Endothelial cell of umbilical vein (primary cell): Measurements from ENCODE around the gene TCP11L2. TPM values are rescaled to one million over a fixed set of nuclear protein-coding genes. Genes with fewer than 3 reads are reported as not detected.

Experiments used
- BruUV-seq: library from RNA; stranded (reverse); fragments of 400-500 nt; replicated peaks from 2 replicates; lab custom pipeline; 2021; lab: Mats Ljungman, UMichigan
- CTCF ChIA-PET: fragments of 300-600, 350-600 bp; sonication (Branson Sonifier 250); formaldehyde crosslinking; loops from one replicate; lab custom pipeline; 2021; ENCODE audit warnings: antibody characterized with exemption, inconsistent platforms; lab: Charles Lee
- POLR2A ChIA-PET: fragments of 300-600, 350-600 bp; sonication (Branson Sonifier 250); formaldehyde crosslinking; loops from one replicate; lab custom pipeline; 2021; ENCODE audit warnings: antibody characterized with exemption, inconsistent platforms; lab: Charles Lee
- DNase-seq: peaks from one replicate; pipeline ENCODE4 v3.0.0-alpha.2; 2011; ENCODE audit warnings: low read depth, low spot score
- FAIRE-seq: peaks from 2 replicates; lab custom pipeline; 2011; peaks lifted over from hg19 to GRCh38; lab: Jason Lieb, UNC
- H2AFZ ChIP-seq: 2 replicates; pipeline ENCODE4 v1.6.0; 2012; ENCODE audit warnings: low read depth, low read length, control low read depth, inconsistent platforms
- H3K27ac ChIP-seq: 2 replicates; pipeline ENCODE4 v1.5.1; 2011; ENCODE audit warnings: low read depth, mild to moderate bottlenecking, control low read depth, low read length, moderate library complexity; ENCODE audit not compliant: insufficient read depth
- H3K27me3 ChIP-seq, 2 experiments: 2 replicates each; pipeline versions ENCODE4 v1.6.0 to v1.6.1; 2011; ENCODE audit warnings: low read length in 2 of 2, mixed read lengths in 1 of 2; ENCODE audit not compliant: control insufficient read depth in 2 of 2, insufficient read depth in 2 of 2
- H3K36me3 ChIP-seq, 2 experiments: 2 replicates in 1 of 2; 3 replicates in 1 of 2; pipeline ENCODE4 v1.5.1; 2011; ENCODE audit warnings: low read length in 2 of 2, mild to moderate bottlenecking in 1 of 2, moderate library complexity in 1 of 2; ENCODE audit not compliant: control insufficient read depth in 2 of 2, insufficient read depth in 2 of 2; ENCODE audit errors: extremely low read depth in 1 of 2
- H3K4me1 ChIP-seq: 3 replicates; pipeline ENCODE4 v1.5.1; 2011; ENCODE audit warnings: mild to moderate bottlenecking, low read length; ENCODE audit not compliant: control insufficient read depth, insufficient read depth; ENCODE audit errors: extremely low read depth
- H3K4me2 ChIP-seq: 2 replicates; pipeline ENCODE4 v1.6.1; 2011; ENCODE audit warnings: low read length, control low read depth, mixed read lengths; ENCODE audit not compliant: insufficient read depth
- H3K4me3 ChIP-seq, 3 experiments: fragments of 200-600 bp in 1 of 3; sonication (generic), shearing (Covaris generic) in 1 of 3; replicated peaks in 1 of 3; 2 replicates each; pipeline ENCODE4 v1.5.1; 2011 to 2016; ENCODE audit warnings: control low read depth in 3 of 3, low read length in 3 of 3, mild to moderate bottlenecking in 2 of 3, inconsistent platforms in 1 of 3, low read depth in 1 of 3, moderate library complexity in 1 of 3; ENCODE audit not compliant: insufficient read depth in 1 of 3
- H3K79me2 ChIP-seq: 2 replicates; pipeline ENCODE4 v1.6.0; 2012; ENCODE audit warnings: low read length, inconsistent platforms; ENCODE audit not compliant: control insufficient read depth, insufficient read depth
- H3K9ac ChIP-seq: replicated peaks from 2 replicates; pipeline ENCODE3; 2011; ENCODE audit warnings: low read length, control low read depth; ENCODE audit not compliant: insufficient read depth; ENCODE audit errors: extremely low read depth
- H3K9me1 ChIP-seq: replicated peaks from 3 replicates; pipeline ENCODE4 v1.6.0; 2011; ENCODE audit warnings: mild to moderate bottlenecking, low read length; ENCODE audit not compliant: control insufficient read depth, insufficient read depth; ENCODE audit errors: extremely low read depth
- H3K9me3 ChIP-seq: replicated peaks from 2 replicates; pipeline ENCODE4 v1.5.1; 2012; ENCODE audit warnings: low read length, inconsistent platforms; ENCODE audit not compliant: control insufficient read depth, insufficient read depth
- H4K20me1 ChIP-seq: replicated peaks from 2 replicates; pipeline ENCODE3; 2011; ENCODE audit warnings: mild to moderate bottlenecking, low read length; ENCODE audit not compliant: control insufficient read depth, insufficient read depth; ENCODE audit errors: extremely low read depth
- CTCF ChIP-seq, 2 donors: IDR thresholded peaks; 1 replicate in 1 of 2; 2 replicates in 1 of 2; pipeline ENCODE4 v1.5.1; 2011; ENCODE audit warnings: low read length in 2 of 2, mild to moderate bottlenecking in 2 of 2, moderate library complexity in 2 of 2, control low read depth in 1 of 2, inconsistent platforms in 1 of 2, low read depth in 1 of 2; ENCODE audit not compliant: insufficient read depth in 1 of 2; ENCODE audit errors: extremely low read depth in 1 of 2
- EZH2 ChIP-seq: IDR thresholded peaks from 2 replicates; pipeline ENCODE4 v1.6.1; 2012; ENCODE audit warnings: borderline replicate concordance, low read depth, mild to moderate bottlenecking, moderate library complexity, low read length, inconsistent platforms; ENCODE audit not compliant: severe bottlenecking
- FOS ChIP-seq: IDR thresholded peaks from 2 replicates; pipeline ENCODE4 v1.6.1; 2011; ENCODE audit warnings: mild to moderate bottlenecking, low read length, moderate library complexity, borderline replicate concordance; ENCODE audit not compliant: insufficient read depth
- GATA2 ChIP-seq: IDR thresholded peaks from 2 replicates; pipeline ENCODE4 v1.7.0; 2011; ENCODE audit warnings: low read depth, mild to moderate bottlenecking, moderate library complexity, mixed read lengths, low read length; ENCODE audit not compliant: insufficient read length, insufficient read depth
- JUN ChIP-seq: IDR thresholded peaks from 2 replicates; pipeline ENCODE4 v1.6.1; 2011; ENCODE audit warnings: borderline replicate concordance, low read depth; ENCODE audit not compliant: insufficient read length, insufficient read depth
- MAX ChIP-seq: IDR thresholded peaks from 2 replicates; pipeline ENCODE4 v1.6.1; 2011; ENCODE audit not compliant: insufficient read depth, insufficient read length
- MYC ChIP-seq: IDR thresholded peaks from one replicate; pipeline ENCODE4 v1.6.1; 2011; ENCODE audit warnings: mild to moderate bottlenecking, low read depth, low read length
- POLR2A ChIP-seq: IDR thresholded peaks from 2 replicates; pipeline ENCODE4 v1.6.1; 2012; ENCODE audit warnings: low read depth, mild to moderate bottlenecking, control low read depth, low read length
- POLR2AphosphoS5 ChIP-seq: IDR thresholded peaks from 2 replicates; pipeline ENCODE4 v1.6.1; 2012; ENCODE audit warnings: low read depth, mild to moderate bottlenecking, control low read depth, low read length, moderate library complexity; ENCODE audit not compliant: insufficient read depth
- dilution Hi-C: fragments of 300-500 bp; cut with MboI; formaldehyde crosslinking; loops from one replicate; pipeline ENCODE4 v1.15.0; 2019; ENCODE audit warnings: low sequenced_read_pairs; ENCODE audit not compliant: extremely low pct_ligation_motif_present
- intact Hi-C: fragments of 100-400 bp; cut with micrococcal nuclease; formaldehyde crosslinking; loops from one replicate; pipeline ENCODE4 v1.10.0; 2022
- polyA plus RNA-seq, 4 experiments: library from polyadenylated mRNA; depleted of rRNA in 3 of 4; stranded (reverse) in 3 of 4; unstranded in 1 of 4; fragments of >200 nt; gene quantifications; 2 replicates each; pipeline versions ENCODE4 v1.2.1 to v1.2.3, GENCODE V29; 2011 to 2012; ENCODE audit warnings: missing spikeins in 1 of 4
- total RNA-seq: library from RNA; stranded (reverse); gene quantifications from 2 replicates; pipeline ENCODE4 v1.2.3, GENCODE V29; 2021

The TCP11L2 gene
- total and polyA plus RNA-seq, 2 donors (not counting 3 experiments of a cell fraction or from before 2014, with no cell fraction given): 6.0 to 18.7 TPM

GRCh38 chr12:106255493-106255892 lies 47.0 kb upstream of the TCP11L2 start:
- Histone ChIP-seq H3K4me1 (no peaks in the 10 kb centered on the region), H3K9ac (no peak overlapping the region), H3K9me3 (no peaks in the 10 kb centered on the region), H3K27me3 (no peaks in the 10 kb centered on the region), H3K4me3 (no peak overlapping the region), H3K36me3 (no peaks in the 10 kb centered on the region), H4K20me1 (no peaks in the 10 kb centered on the region), H3K9me1 (no peaks in the 10 kb centered on the region), H3K4me2 (no peak overlapping the region), H2AFZ (no peak overlapping the region), H3K79me2 (no peaks in the 10 kb centered on the region), H3K27ac (no peak overlapping the region)
- DNase-seq (no peak), FAIRE-seq (no peak)
- dilution Hi-C loops: no loop called here
- no peak for TF ChIP-seq EZH2
- TF ChIP-seq POLR2AphosphoS5: no peak
- TF ChIP-seq MAX: no peak
- TF ChIP-seq MYC: no peak
- no peak for TF ChIP-seq GATA2
- TF ChIP-seq FOS: no peak
- no peak for TF ChIP-seq POLR2A
- TF ChIP-seq CTCF (IDR thresholded peaks at IDR 0.05; ENCODE audit: extremely low read depth in 1 of 2, insufficient read depth in 1 of 2, low read depth in 1 of 2, low read length in 2 of 2): no peak
- TF ChIP-seq JUN: no peak
- BruUV-seq: no TSS peak
- ChIA-PET POLR2A (interaction anchor here (1.0 kb wide), 1 partner anchor 10 kb away, joined by 3 read pairs; no protein-coding TSS in a partner anchor), CTCF (interaction anchor here (1.5 kb wide), 1 partner anchor 29 kb away, joined by 4 read pairs; no protein-coding TSS in a partner anchor)
- intact Hi-C loops: no loop called here
